ENCODE results near the gene CLEC17A. TPM values are rescaled to one million over a fixed set of nuclear protein-coding genes. Genes with fewer than 3 reads are reported as not detected.
"Not testable (repeated sequence)": the region's sequence is repeated elsewhere in the genome, so short reads cannot be mapped to it uniquely, and the experiment has no call there.

The CLEC17A gene
- polyA plus RNA-seq (ENCODE audit: insufficient read length in 4 of 4): under 1 TPM in 3 of 4 donors, not detected in 1; 0.09 to 0.30 (median 0.29) TPM

GRCh38 chr19:14582894-14583340 is at the start of gene CLEC17A:
CLEC17A (plus strand) TSS chr19:14583084; CDS start chr19:14583161, 77 bp downstream.
- no peak for DNase-seq (ENCODE audit: low read depth in 4 of 4, low spot score in 3 of 4)

GRCh38 chr19:14533450-14533849 is 49.4 kb upstream of the CLEC17A start:
- DNase-seq (ENCODE audit: low read depth in 4 of 4, low spot score in 3 of 4): no peak

GRCh38 chr19:14536926-14537692 is 45.8 kb upstream of the CLEC17A start:
- DNase-seq (ENCODE audit: low read depth in 4 of 4, low spot score in 3 of 4): peak in 1 of 4 donors; percentile 37

GRCh38 chr19:14540741-14541525 is 42.0 kb upstream of the CLEC17A start:
- no peak for DNase-seq (ENCODE audit: low read depth in 4 of 4, low spot score in 3 of 4)

- not testable (repeated sequence) for DNase-seq (ENCODE audit: low read depth in 4 of 4, low spot score in 3 of 4)
These were observed 40.9 kb upstream of the CLEC17A start for GRCh38 chr19:14541979-14542378.

GRCh38 chr19:14542711-14543328 is 40.1 kb upstream of the CLEC17A start:
- no peak for DNase-seq (ENCODE audit: low read depth in 4 of 4, low spot score in 3 of 4)

GRCh38 chr19:14544047-14544446 is 38.8 kb upstream of the CLEC17A start:
- DNase-seq (ENCODE audit: low read depth in 4 of 4, low spot score in 3 of 4): no peak

- DNase-seq (ENCODE audit: low read depth in 4 of 4, low spot score in 3 of 4): no peak
These were observed 37.7 kb upstream of the CLEC17A start for GRCh38 chr19:14544977-14545715.

- no peak for DNase-seq (ENCODE audit: low read depth in 4 of 4, low spot score in 3 of 4)
These were observed 37.2 kb upstream of the CLEC17A start for GRCh38 chr19:14545716-14546082.

- no peak for DNase-seq (ENCODE audit: low read depth in 4 of 4, low spot score in 3 of 4)
These were observed 32.6 kb upstream of the CLEC17A start for GRCh38 chr19:14550201-14550754.

GRCh38 chr19:14551134-14552005 is 31.5 kb upstream of the CLEC17A start:
- DNase-seq (ENCODE audit: low read depth in 4 of 4, low spot score in 3 of 4): not testable (repeated sequence)

- not testable (repeated sequence) for DNase-seq (ENCODE audit: low read depth in 4 of 4, low spot score in 3 of 4)
These were observed 30.9 kb upstream of the CLEC17A start for GRCh38 chr19:14552006-14552360.

GRCh38 chr19:14553042-14553938 is 29.6 kb upstream of the CLEC17A start:
- no peak for DNase-seq (ENCODE audit: low read depth in 4 of 4, low spot score in 3 of 4)

GRCh38 chr19:14553939-14554243 is 29.0 kb upstream of the CLEC17A start:
- DNase-seq (ENCODE audit: low read depth in 4 of 4, low spot score in 3 of 4): no peak

- no peak for DNase-seq (ENCODE audit: low read depth in 4 of 4, low spot score in 3 of 4)
These were observed 28.5 kb upstream of the CLEC17A start for GRCh38 chr19:14554382-14554812.

GRCh38 chr19:14555918-14556661 is 26.8 kb upstream of the CLEC17A start:
- no peak for DNase-seq (ENCODE audit: low read depth in 4 of 4, low spot score in 3 of 4)

- no peak for DNase-seq (ENCODE audit: low read depth in 4 of 4, low spot score in 3 of 4)
These were observed 26.2 kb upstream of the CLEC17A start for GRCh38 chr19:14556662-14557188.

Data from left renal pelvis (tissue), 4 donors.